Astrocyte of the spinal cord (primary cell): ENCODE results near the gene TRIM42.

ENCODE experiments used
- DNase-seq: peaks from one replicate; pipeline ENCODE4 v3.0.0; 2011; ENCODE audit warnings: low read depth, low spot score
- H3K4me3 ChIP-seq: 2 replicates; pipeline ENCODE4 v1.5.1; 2011; ENCODE audit warnings: low read depth, mild to moderate bottlenecking, low read length, moderate library complexity
- in situ Hi-C: cut with HindIII; loops from 2 replicates; pipeline ENCODE4 v1.10.0; 2017; ENCODE audit warnings: low sequenced_read_pairs
- TF ChIP-seq, protein P1 (sequence below): IDR thresholded peaks from 2 replicates; pipeline ENCODE4 v1.5.1; 2012; ENCODE audit warnings: low read depth, mild to moderate bottlenecking, low read length, inconsistent platforms

Gene TRIM42

DNA sequence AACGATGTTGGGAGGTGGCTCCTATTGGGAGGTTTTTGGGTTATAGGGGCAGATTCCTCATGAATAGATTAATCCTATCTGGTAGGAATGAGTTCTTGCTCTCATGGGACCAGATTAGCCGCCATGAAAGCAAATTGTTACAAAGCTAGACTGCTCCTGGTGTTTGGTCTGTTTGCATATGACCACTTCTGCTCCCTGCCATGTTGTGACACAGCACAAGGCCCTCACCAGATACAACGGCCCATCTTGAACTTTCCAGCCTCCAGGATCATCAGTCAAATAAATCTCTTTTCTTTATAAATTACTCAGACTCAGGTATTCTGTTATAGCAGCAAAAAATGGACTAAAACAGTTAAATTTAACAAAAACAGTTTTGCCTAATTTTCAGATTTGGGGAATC, 34.4 kb downstream of the TRIM42 start:
- in situ Hi-C loops, result no loop called here
- DNase-seq, result no peak
- TF ChIP-seq, protein P1, sequence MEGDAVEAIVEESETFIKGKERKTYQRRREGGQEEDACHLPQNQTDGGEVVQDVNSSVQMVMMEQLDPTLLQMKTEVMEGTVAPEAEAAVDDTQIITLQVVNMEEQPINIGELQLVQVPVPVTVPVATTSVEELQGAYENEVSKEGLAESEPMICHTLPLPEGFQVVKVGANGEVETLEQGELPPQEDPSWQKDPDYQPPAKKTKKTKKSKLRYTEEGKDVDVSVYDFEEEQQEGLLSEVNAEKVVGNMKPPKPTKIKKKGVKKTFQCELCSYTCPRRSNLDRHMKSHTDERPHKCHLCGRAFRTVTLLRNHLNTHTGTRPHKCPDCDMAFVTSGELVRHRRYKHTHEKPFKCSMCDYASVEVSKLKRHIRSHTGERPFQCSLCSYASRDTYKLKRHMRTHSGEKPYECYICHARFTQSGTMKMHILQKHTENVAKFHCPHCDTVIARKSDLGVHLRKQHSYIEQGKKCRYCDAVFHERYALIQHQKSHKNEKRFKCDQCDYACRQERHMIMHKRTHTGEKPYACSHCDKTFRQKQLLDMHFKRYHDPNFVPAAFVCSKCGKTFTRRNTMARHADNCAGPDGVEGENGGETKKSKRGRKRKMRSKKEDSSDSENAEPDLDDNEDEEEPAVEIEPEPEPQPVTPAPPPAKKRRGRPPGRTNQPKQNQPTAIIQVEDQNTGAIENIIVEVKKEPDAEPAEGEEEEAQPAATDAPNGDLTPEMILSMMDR, result no peak
- H3K4me3 ChIP-seq, result no peak overlapping the region

DNA sequence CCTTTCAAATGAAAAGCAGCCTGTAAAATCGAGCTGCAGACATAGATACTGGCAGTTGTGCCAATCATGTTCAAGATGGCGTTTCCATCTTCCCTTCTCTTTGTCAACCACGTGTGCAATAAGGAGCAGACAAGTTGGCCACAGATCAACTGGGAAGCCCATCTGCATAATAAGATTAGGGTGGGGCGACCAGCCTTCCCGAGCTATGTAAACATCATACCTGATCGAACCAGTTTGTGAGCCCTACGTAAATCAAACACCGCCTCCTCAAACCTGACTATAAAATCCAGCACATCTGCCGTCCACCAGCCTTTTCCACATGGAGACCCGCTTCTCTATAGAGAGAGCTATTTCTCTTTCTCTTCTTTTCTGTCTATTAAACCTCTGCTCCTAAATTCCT, 37.2 kb downstream of the TRIM42 start:
- no peak for DNase-seq
- H3K4me3 ChIP-seq, result no peak overlapping the region
- TF ChIP-seq, protein P1, result no peak
- in situ Hi-C loops, result no loop called here

DNA sequence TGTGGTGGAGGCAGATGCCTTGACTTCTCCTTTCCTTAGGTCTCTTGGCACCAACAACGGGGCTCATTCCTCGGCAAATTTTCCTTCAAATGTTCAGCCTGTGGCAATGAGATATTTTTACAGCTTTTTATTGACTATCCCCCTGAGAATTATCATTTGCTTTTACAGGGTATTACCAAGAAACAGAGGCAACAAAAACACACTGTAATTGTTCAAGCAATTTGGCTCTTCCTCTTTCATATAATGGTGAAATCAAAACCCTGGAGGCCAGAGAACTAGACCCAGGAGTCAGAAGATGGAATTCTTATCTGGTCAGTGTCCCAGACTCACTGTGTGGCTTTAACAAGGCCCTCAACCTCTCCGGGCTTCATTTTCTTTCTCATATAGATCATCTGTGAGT, 40.1 kb downstream of the TRIM42 start:
- in situ Hi-C loops, result no loop called here
- TF ChIP-seq, protein P1, result no peak
- no peak for DNase-seq
- H3K4me3 ChIP-seq, result no peak overlapping the region

DNA sequence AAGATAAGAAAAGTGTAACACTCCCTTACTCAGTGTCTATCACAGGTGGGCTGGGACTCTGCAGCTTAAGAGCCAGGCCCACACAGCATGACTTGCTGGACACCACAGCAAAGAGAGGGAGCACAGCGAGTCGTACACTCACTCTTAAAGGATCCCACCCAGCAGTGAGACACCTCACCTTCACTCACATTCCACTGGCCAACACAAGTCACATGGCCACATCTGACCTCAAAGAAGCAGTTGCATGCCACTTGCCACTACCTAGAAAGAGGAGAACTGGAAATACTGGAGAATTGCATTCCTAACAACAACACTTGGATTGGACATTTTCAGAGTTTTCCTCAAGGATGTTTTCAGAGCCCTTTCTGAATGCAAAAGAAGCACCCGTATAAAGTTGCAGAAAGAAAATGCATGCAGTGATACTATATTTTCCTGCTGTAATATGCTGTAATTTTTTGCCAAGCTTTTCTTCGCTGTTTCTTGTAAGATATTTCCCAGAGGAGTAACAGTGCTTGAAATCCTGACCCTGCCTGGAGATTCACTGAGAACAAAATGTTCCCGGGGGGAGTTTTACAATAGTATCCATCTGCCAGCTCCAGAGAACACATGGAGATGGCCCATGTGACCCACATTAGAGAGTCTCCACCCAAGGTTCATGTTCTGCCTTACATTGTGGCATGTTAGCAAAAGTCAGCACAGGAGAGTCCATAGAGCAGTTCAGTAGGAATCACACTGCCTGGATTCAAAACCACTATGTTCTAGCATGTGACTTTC, 42.2 kb downstream of the TRIM42 start:
- H3K4me3 ChIP-seq, result no peak overlapping the region
- DNase-seq, result no peak
- TF ChIP-seq, protein P1, result no peak
- in situ Hi-C loops, result no loop called here

DNA sequence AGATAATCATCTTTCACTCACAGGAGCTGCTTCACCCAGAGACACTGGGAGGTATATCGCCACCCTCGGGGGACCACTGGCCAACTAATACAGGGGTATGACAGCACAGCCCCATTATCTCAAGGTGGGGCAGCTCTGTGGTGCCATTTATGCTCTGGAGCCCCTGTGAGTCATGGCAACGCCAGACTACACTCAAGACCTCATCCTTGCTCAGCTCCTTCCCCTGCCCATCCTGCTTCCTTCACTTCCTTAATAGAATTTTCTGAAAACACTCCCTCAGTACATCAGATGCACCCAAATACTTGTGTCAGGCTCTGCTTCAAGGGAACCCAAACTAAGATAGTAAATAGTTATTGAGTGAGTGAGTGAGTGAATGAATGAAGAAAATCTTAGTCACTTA, 45.7 kb downstream of the TRIM42 start:
- no peak for DNase-seq
- no peak overlapping the region for H3K4me3 ChIP-seq
- TF ChIP-seq, protein P1, result no peak
- in situ Hi-C loops, result no loop called here

DNA sequence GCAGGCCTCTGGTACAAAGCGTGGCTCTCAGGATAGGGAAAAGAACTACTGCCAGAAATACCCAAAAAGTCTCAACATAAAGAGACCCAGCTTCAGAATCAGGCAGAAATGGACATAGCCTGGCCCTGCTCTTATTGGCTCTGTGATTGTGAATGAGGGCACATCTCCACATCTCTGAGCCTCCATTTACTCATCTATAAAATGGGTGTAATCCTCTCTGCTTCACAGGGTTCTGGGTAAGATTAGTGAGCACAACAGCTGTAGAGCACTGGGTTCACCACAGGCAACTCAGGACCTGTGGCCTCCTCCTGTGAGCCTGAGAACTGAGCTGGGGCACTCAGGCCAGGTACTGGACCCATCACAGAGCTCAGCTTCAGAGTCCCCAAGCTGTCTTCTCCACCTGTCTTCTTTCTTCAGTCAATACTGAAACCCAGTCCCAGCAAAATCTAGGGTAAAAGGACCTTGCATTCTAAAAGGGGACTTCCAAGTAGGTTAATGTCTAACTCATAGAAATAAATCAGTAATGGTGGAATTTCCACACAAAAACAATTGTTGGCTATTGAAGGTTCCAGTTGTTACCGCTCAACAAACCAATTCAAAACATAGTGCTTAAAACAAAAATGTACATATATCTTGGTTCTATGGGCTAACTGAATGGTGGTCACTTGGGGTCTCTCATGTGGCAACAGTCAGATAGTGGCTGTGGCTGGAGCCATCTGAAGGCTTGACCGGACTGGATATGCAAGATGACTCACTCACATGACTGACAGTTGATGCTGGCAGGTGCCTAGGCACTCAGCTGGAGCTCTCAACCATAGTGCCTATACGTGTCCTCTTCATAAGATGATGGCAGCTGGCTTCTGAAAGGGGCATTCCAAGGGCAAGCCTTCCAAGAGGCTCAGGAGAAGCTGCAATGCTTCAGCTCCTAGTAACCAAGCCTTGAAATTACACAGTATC, 47.3 kb downstream of the TRIM42 start:
- TF ChIP-seq, protein P1, result no peak
- H3K4me3 ChIP-seq, result no peak overlapping the region
- in situ Hi-C loops, result no loop called here
- no peak for DNase-seq
